T-helper 2 cell (primary cell): ENCODE data around the gene B9D2.

Experiments used
- DNase-seq, 5 experiments: peaks; one replicate each; pipeline versions ENCODE4 v3.0.0 to v3.0.0-alpha.2; 2012 to 2022

Gene B9D2

GRCh38 chr19:41308450-41309179 is 55.3 kb downstream of the B9D2 start:
- peak; percentile 84 to 94 (median 89) for DNase-seq

GRCh38 chr19:41307954-41308449 is 55.9 kb downstream of the B9D2 start:
- DNase-seq, result no peak

- peak in 2 of 5 experiments; percentile 69 to 87 for DNase-seq
Measured at GRCh38 chr19:41307090-41307875, 56.7 kb downstream of the B9D2 start.

GRCh38 chr19:41305927-41306793 is 57.8 kb downstream of the B9D2 start:
- DNase-seq, result no peak

- no peak for DNase-seq
Measured at GRCh38 chr19:41304706-41305483, 59.1 kb downstream of the B9D2 start.
